Measurements from ENCODE around the gene EEF1AKMT3.

The EEF1AKMT3 gene

GRCh38 chr12:57821474-57822214 is 49.2 kb downstream of the EEF1AKMT3 start:
- DNase-seq, result no peak

DNA sequence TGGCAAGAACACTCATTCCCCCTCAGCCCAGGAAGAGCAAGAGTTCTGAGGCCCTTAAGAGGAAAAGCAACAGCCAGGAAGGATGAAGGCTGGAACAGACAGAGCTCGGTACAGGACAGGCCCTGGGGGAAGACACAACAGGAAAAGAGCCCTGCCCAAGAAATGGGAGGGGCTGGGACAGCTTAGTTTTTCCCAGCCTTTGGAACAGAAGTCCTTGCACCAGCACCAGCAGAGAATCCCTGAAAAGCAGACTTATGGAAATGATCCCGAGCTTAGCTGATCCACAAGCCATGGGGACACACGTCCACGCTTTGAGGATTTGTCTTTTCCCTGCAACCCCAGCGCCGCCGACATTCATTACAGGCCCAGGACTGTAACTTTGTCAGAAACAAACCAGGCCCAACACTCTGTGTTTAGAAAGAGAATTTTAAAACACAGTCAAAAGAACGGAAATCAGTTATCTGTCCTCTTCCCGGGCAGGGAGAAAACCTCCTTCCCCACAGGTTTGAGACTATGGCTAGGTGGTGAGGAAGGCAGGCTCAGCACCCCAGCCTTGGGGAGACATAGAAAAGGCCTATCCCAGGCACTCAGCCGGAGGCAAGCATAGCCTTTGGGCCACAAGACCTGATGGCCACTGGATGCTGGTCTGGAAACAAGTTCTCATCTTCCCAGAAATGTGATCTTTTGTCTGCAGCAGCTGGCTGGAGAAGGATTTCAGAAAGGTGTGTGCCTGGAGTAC is 50.1 kb downstream of the EEF1AKMT3 start:
- no peak for DNase-seq

GRCh38 chr12:57823131-57823907 is 50.9 kb downstream of the EEF1AKMT3 start:
- DNase-seq, result no peak

DNA sequence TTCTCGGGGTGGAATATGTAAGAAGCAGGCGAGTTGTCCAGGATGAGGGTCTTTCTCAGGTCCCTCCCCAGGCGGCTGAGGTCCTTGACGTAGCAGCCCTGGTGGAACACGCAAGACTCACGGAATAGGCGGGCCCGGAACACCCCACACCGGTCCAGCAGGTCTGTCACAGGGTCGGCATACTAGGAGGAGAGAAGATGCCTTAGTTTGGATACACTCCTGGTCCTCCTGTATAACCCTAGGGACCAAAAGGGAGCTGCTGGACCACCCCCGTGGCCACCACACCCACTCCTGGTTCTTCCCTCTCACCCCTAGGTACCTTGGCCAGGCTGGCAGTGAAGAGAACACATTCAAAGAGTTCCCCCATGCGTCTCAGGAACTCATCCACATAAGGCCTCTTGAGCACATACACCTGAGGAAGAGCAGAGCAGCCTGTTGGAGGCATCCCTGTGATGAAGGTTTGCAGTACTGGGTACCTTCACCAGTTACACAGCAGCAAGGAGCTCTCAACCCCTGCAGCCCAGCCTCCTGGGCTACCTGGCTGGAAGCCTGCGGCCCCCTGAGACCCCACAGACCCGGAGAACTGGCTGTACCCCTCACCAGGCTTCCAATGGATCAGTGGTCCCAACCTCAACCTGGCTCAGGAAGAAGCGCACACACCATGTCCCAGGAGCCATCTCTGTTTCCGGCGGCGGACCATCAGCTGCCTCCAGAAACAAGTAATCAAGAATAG is 51.7 kb downstream of the EEF1AKMT3 start:
- DNase-seq, result no peak

- DNase-seq, result no peak
These were observed 53.0 kb downstream of the EEF1AKMT3 start for GRCh38 chr12:57825451-57825850.

DNA sequence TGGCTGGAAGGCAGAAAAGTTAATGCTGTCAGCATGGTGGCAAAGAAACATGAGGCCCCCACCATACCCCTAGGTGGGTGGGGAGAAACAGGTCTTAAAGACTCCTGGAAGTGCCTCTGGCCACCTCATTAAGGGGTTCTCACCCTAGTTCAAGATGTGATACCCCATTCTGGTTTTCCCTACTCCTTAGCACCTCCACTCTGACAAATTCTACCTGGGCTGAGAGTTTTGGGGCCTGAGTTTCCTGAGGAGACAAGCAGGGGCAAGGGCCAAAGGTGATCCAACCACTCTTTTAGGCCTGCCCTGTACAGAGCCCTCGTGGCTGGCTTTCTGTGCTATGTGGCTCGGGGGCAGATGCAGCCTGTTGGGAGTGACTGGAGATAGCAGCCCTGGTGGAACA is 54.0 kb downstream of the EEF1AKMT3 start:
- no peak for DNase-seq

DNA sequence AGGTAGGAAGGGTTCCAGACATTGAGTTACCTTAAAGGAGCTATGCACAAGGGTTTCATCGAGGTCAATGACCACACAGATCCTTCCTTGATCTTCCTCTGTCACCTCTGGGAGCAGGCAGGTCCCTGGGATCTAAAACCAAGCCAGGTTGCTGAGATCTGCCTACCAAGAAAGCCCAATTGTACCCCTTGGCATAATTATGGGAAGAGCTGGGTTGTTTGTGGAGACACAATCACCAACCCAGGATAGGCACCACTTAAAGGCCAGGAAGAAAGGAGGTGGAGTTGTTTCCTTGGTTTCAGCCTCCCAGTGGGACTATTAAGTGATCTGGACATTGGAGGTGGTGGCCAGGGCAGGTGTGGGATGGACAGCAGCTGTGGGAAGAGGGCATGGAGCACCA is 54.6 kb downstream of the EEF1AKMT3 start:
- DNase-seq, result no peak

DNA sequence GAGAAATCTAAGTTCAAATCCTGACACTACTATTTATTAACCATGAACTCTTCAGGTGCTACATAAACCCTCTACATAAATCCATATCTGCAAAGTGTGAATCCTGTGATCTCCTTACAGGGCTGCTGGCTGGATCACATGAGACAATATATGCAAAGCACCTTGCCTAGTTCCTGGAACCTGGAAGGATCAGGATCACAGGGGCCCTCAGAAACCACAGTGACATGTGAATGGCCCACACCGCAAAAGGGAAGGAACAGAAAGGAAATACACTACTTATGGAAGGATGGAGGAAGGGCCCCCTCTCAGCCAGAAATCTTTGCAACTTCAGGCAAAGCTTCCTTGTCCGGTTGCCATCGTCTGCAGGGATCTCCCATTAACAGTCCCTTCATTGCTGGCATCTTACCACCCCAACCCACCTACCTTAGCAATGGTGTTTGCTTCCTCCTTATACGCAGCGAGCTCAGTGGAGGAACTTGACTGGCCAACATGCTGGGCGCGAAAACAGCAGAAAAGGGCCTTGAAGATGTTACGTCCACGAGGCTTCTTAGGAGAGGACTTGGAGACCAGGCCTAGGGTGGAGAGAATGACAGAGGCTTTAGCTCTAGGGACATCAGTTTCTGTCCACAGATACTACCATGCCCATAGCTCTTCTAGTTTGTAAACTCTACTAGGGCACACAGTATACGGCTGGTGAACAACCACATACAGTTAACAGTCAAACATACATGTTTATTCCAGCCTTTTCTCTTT is 56.8 kb downstream of the EEF1AKMT3 start:
- no peak for DNase-seq

- DNase-seq, result no peak
These were observed 58.0 kb downstream of the EEF1AKMT3 start for GRCh38 chr12:57830393-57830792.
